Right lobe of liver (tissue), 6 donors: ENCODE data around the gene LMO7. TPM values are rescaled to one million over a fixed set of nuclear protein-coding genes. Genes with fewer than 3 reads are reported as not detected.

Source experiments
- ATAC-seq, 4 donors: fragments of 200-7000 bp; cut with Tn5 transposase; one replicate each; pipeline ENCODE4 v1.9.1; 2020; ENCODE audit warnings: mild to moderate bottlenecking in 4 of 4, moderate library complexity in 4 of 4
- DNase-seq, 3 donors: peaks; one replicate each; pipeline ENCODE4 v3.0.0-alpha.2; 2020
- H3K27ac ChIP-seq, 3 donors: fragments of 200-600 bp; one replicate each; pipeline ENCODE4 v1.8.0; 2022
- H3K27me3 ChIP-seq, 2 donors: fragments of 200-600 bp; one replicate each; pipeline ENCODE4 v1.8.0; 2022
- H3K36me3 ChIP-seq, 4 donors: fragments of 200-600 bp; sonication (generic) in 1 of 4; one replicate each; pipeline versions ENCODE4 v1.5.1 to v1.8.0; 2017 to 2022; ENCODE audit warnings: control low read depth in 1 of 4
- H3K4me1 ChIP-seq, 4 donors: fragments of 200-600 bp; sonication (generic) in 1 of 4; one replicate each; pipeline versions ENCODE4 v1.5.1 to v1.8.0; 2017 to 2022; ENCODE audit warnings: control low read depth in 1 of 4
- H3K4me3 ChIP-seq, 3 donors: fragments of 200-600 bp; one replicate each; pipeline ENCODE4 v1.8.0; 2022
- H3K9me3 ChIP-seq, 4 donors: fragments of 200-600 bp; sonication (generic) in 1 of 4; one replicate each; pipeline versions ENCODE4 v1.5.1 to v1.8.0; 2017 to 2022; ENCODE audit warnings: control low read depth in 1 of 4
- POLR2A ChIP-seq: fragments of 450-650 bp; IDR thresholded peaks from one replicate; pipeline ENCODE4 v1.6.1; 2017; ENCODE audit warnings: antibody characterized with exemption, mild to moderate bottlenecking
- WGBS: methylation state at CpG from one replicate; pipeline ENCODE4 v1.1.6; 2018; ENCODE audit warnings: low coverage, low lambda C conversion rate; ENCODE audit not compliant: insufficient coverage; ENCODE audit errors: missing lambda C conversion rate; 5-methylcytosine and 5-hydroxymethylcytosine counted together
- intact Hi-C, 2 donors: fragments of 100-400 bp; cut with DNase I; formaldehyde crosslinking; loops; one replicate each; pipeline versions ENCODE4 v1.11.2 to v1.14.1; 2022
- total RNA-seq, 6 experiments: library from RNA; depleted of rRNA in 2 of 6; stranded (reverse); fragments of >200 nt in 2 of 6; fragmentation: NEBNext Ultra II Directional in 3 of 6; extraction: Animal tissue kit (Norgen Biotek cat#: 25700) in 3 of 6; gene quantifications; one replicate each; pipeline versions ENCODE4 v1.1.0 to v1.2.4, GENCODE V29; 2016 to 2023
- TF ChIP-seq, protein P1 (sequence below), 4 donors: fragments of 200-600 bp in 3 of 4; fragments of 450-650 bp in 1 of 4; IDR thresholded peaks; one replicate each; pipeline versions ENCODE4 v1.5.1 to v1.8.0; 2016 to 2022; ENCODE audit warnings: antibody characterized with exemption in 4 of 4, mild to moderate bottlenecking in 2 of 4
- donor health status: DM: no; HTN: yes; CAD: no.
- donor health status: DM: no; HTN: no; CAD: no.
- donor health status: DM: no; HTN: no; CAD: no.
- donor health status: DM: no; HTN: yes; CAD: no.
- donor health status: DM: no; HTN: yes; CAD: no.

The LMO7 gene
- total RNA-seq, 6 experiments from 2014 or later, result 42.3 to 60.2 (median 51.1) TPM

DNA sequence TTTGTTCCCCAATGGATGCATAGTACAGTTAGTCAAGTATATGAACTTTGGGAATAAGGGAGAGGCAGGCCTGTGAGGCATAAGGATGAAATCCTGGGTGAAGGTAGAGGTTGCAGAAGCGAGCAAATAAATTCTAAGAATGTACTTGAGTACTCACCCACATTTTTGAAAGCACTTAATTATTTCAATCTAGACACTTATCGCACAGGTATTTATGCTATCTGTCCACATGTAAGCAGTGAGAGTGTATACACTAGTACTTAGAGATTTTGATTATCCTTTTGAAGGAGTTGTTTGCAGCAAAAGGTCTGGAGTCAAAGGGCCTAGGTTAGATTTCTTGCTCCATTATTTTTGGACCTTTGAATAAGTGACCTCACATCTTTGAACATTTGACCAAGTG lies 77.7 kb downstream of the LMO7 start:
- H3K4me1 ChIP-seq, result no peaks in the 10 kb centered on the region
- H3K27me3 ChIP-seq, result no peaks in the 10 kb centered on the region
- TF ChIP-seq, protein P1, sequence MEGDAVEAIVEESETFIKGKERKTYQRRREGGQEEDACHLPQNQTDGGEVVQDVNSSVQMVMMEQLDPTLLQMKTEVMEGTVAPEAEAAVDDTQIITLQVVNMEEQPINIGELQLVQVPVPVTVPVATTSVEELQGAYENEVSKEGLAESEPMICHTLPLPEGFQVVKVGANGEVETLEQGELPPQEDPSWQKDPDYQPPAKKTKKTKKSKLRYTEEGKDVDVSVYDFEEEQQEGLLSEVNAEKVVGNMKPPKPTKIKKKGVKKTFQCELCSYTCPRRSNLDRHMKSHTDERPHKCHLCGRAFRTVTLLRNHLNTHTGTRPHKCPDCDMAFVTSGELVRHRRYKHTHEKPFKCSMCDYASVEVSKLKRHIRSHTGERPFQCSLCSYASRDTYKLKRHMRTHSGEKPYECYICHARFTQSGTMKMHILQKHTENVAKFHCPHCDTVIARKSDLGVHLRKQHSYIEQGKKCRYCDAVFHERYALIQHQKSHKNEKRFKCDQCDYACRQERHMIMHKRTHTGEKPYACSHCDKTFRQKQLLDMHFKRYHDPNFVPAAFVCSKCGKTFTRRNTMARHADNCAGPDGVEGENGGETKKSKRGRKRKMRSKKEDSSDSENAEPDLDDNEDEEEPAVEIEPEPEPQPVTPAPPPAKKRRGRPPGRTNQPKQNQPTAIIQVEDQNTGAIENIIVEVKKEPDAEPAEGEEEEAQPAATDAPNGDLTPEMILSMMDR (IDR thresholded peaks at IDR 0.05), result no peak
- no peak for TF ChIP-seq POLR2A
- H3K36me3 ChIP-seq, result no peaks in the 10 kb centered on the region
- H3K27ac ChIP-seq, result no peak overlapping the region
- intact Hi-C loops, result no loop called here
- H3K9me3 ChIP-seq, result no peaks in the 10 kb centered on the region
- ATAC-seq, result no peak
- 100% methylated on average over 2 of the region's 2 CpGs for WGBS
- DNase-seq, result no peak
- H3K4me3 ChIP-seq, result no peak overlapping the region

DNA sequence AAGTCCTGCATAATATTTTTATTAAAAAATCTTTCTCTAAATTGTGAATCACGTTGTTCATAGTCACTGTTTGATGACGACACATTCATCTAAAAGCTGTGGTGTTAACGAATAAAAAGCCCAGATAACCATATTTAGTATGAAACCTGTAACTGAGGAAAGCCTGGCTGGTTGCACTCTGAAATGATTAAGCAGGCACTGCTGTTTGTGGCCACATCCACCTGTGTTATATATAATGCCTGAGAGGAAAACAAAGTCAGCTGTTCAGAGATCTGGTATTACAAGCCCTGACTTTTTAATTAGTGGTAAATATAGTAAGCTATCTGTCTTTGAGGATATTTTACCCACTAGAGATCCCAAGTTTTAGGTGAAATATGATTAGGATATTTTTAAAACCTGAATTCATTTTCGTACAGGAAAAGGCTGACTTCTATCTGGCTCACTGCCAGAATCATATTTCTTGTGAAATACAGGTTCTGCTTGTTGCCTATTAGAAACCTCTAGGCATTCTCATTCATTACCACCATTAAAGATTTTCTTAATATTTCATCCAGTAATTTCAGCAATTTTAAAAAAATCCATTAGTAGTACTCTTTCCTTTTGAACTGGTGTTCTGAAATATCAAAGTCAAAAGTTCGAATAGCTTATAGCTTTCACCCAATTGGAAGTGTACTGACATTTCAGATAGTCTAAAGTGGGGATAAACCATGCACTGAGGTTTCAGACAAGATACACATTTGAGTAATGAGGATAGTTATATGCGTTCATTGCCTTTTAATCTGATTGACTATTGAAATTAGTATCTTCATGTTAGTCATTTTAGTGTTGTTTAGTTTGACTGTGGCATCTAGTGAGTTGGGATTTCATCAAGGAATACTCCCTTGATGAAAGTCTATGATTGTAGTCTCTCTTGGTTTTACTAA lies 79.7 kb downstream of the LMO7 start:
- WGBS, result 58% methylated on average over 6 of the region's 6 CpGs

DNA sequence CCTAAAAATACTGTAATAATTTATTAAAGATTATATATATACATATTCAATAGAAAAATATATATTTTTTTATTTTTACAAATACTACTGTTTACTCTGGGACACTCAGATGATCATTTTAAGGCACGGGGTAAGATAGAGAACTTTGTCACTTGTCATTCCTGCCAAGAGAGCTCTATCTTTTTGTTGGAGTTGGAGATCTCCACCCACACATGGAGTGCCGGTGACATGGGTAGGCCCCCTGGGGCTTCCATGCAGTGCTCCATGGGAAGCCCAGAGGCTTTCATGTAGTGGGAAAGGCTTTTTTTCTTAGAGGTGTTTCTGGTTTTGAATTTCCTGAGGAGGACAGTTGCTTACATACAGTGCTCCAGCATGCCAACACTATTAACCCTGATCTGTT lies 81.4 kb downstream of the LMO7 start:
- H3K4me3 ChIP-seq, result no peak overlapping the region
- H3K9me3 ChIP-seq, result peaks cover 0 to 4% (median 0%) of the 10 kb centered on the region in 4 donors
- no peak overlapping the region for H3K27ac ChIP-seq
- H3K36me3 ChIP-seq, result no peaks in the 10 kb centered on the region
- intact Hi-C loops, result no loop called here
- 51% methylated on average over 2 of the region's 2 CpGs for WGBS
- TF ChIP-seq POLR2A, result no peak
- TF ChIP-seq, protein P1 (IDR thresholded peaks at IDR 0.05), result no peak
- ATAC-seq (peak in 3 of 4 donors; percentile 26 to 54 (median 30)), DNase-seq (no peak)
- H3K27me3 ChIP-seq, result no peaks in the 10 kb centered on the region
- no peaks in the 10 kb centered on the region for H3K4me1 ChIP-seq

More for the DNA sequence above, 79.7 kb downstream of the LMO7 start:
- Histone ChIP-seq H3K36me3 (no peaks in the 10 kb centered on the region), H3K4me1 (no peaks in the 10 kb centered on the region), H3K27me3 (no peaks in the 10 kb centered on the region), H3K27ac (no peak overlapping the region), H3K9me3 (peaks cover 0 to under 1% (median 0%) of the 10 kb centered on the region in 4 donors), H3K4me3 (no peak overlapping the region)
- DNase-seq, result no peak
- TF ChIP-seq POLR2A, result no peak
- TF ChIP-seq, protein P1 (IDR thresholded peaks at IDR 0.05), result no peak
- intact Hi-C loops, result no loop called here
- no peak for ATAC-seq

DNA sequence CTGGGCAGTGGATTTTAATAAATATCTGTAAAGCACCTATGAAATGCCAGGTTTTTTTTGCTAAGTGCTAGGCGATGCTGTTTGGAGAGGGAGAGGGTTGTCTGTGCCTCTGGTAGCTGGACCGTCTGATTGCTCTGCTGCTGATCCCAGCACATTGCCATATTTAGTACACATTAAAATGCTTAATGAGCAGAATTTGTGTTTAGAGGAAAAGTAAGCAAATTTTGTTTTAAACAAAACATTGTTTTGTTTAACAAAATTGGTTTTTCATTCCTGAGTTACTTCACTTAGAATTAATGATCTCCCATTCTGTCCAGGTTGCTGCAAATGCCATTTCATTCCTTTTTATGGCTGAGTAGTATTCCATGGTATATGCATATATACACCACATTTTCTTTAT lies 85.2 kb downstream of the LMO7 start:
- H3K4me3 ChIP-seq, result no peak overlapping the region
- DNase-seq (no peak), ATAC-seq (no peak)
- peaks cover 0 to 4% (median 0%) of the 10 kb centered on the region in 4 donors for H3K9me3 ChIP-seq
- 78% methylated on average over 2 of the region's 2 CpGs for WGBS
- no peak overlapping the region for H3K27ac ChIP-seq
- no peaks in the 10 kb centered on the region for H3K4me1 ChIP-seq
- intact Hi-C loops, result no loop called here
- no peaks in the 10 kb centered on the region for H3K36me3 ChIP-seq
- no peak for TF ChIP-seq POLR2A
- TF ChIP-seq, protein P1 (IDR thresholded peaks at IDR 0.05), result no peak
- no peaks in the 10 kb centered on the region for H3K27me3 ChIP-seq
